Gastrocnemius medialis (tissue), 4 donors: ENCODE measurements around the gene DAND5. TPM values are rescaled to one million over a fixed set of nuclear protein-coding genes. Genes with fewer than 3 reads are reported as not detected.

ENCODE experiments used
- ATAC-seq, 2 donors: fragments of 150-250 bp; one replicate each; pipeline ENCODE4 v1.9.1; 2016
- DNase-seq, 2 donors: peaks; one replicate each; pipeline ENCODE4 v3.0.0-alpha.2; 2019
- H3K27ac ChIP-seq, 4 donors: fragments of 200-600 bp; sonication (generic); 1 replicate in 1 of 4; 2 replicates in 3 of 4; pipeline ENCODE4 v1.5.1; 2016 to 2018; ENCODE audit warnings: mild to moderate bottlenecking in 2 of 4, moderate library complexity in 1 of 4
- H3K27me3 ChIP-seq, 3 donors: fragments of 200-600 bp; sonication (generic) in 2 of 3; 1 replicate in 1 of 3; 2 replicates in 2 of 3; pipeline versions ENCODE4 v1.5.1 to v1.6.0; 2016 to 2019; ENCODE audit warnings: mild to moderate bottlenecking in 1 of 3, moderate library complexity in 1 of 3
- H3K36me3 ChIP-seq, 2 donors: fragments of 200-600 bp; sonication (generic) in 1 of 2; one replicate each; pipeline ENCODE4 v1.5.1; 2017 to 2018
- H3K4me1 ChIP-seq, 2 donors: fragments of 200-600 bp; sonication (generic) in 1 of 2; one replicate each; pipeline ENCODE4 v1.5.1; 2016 to 2017; ENCODE audit warnings: mild to moderate bottlenecking in 2 of 2
- H3K4me3 ChIP-seq, 4 donors: fragments of 200-600 bp; sonication (generic) in 3 of 4; 1 replicate in 1 of 4; 2 replicates in 3 of 4; pipeline ENCODE4 v1.5.1; 2016 to 2019; ENCODE audit warnings: mild to moderate bottlenecking in 2 of 4
- H3K9me3 ChIP-seq, 3 donors: fragments of 200-600 bp; sonication (generic) in 2 of 3; 1 replicate in 1 of 3; 2 replicates in 2 of 3; pipeline ENCODE4 v1.5.1; 2016 to 2019
- POLR2A ChIP-seq, 2 donors: fragments of 450-650 bp; IDR thresholded peaks; one replicate each; pipeline ENCODE4 v1.6.1; 2017; ENCODE audit warnings: antibody characterized with exemption in 2 of 2, mild to moderate bottlenecking in 2 of 2, moderate library complexity in 2 of 2
- in situ Hi-C, 4 donors: fragments of 200-750 bp; cut with MboI; loops; one replicate each; pipeline versions ENCODE4 v1.15.0 to v1.8.0; 2017; ENCODE audit warnings: low sequenced_read_pairs in 4 of 4
- intact Hi-C: fragments of 100-400 bp; cut with DNase I; formaldehyde crosslinking; loops from one replicate; pipeline ENCODE4 v1.15.1; 2023; ENCODE audit warnings: low total_unique reads
- total RNA-seq, 4 donors: library from RNA; depleted of rRNA; stranded (reverse); fragments of >200 nt; gene quantifications; one replicate each; pipeline versions ENCODE4 v1.1.0 to v1.2.3, GENCODE V29; 2016
- TF ChIP-seq, protein P1 (sequence below), 5 experiments: fragments of 450-650 bp in 3 of 5; fragments of 200-600 bp in 2 of 5; sonication (generic) in 2 of 5; IDR thresholded peaks in 4 of 5; conservative IDR thresholded peaks in 1 of 5; 1 replicate in 4 of 5; 2 replicates in 1 of 5; pipeline ENCODE4 v1.5.1; 2016 to 2019; ENCODE audit warnings: antibody characterized with exemption in 5 of 5, mild to moderate bottlenecking in 3 of 5, moderate library complexity in 3 of 5

DAND5 gene
- total RNA-seq, 4 donors from 2014 or later, result not detected

DNA sequence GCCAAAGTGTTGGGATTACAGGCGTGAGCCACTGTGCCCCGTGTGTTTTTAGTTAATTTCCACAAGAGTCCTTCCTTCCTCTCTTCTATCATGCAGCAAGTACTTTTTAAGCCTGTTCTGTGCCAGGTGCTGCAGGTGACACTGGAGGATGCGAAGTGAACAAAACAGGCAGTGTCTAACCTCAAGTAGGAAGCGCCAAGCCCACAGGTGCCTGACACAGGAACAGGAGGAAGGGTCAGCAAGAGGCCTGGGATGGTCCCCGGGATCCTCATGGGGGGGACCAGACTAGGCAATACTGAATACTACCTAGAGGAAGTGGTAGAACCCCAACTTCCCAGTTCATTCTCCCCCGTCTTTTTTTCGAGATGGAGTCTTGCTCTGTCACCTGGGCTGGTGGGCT lies 32.8 kb upstream of the DAND5 start:
- H3K27me3 ChIP-seq, result no peaks in the 10 kb centered on the region
- no peaks in the 10 kb centered on the region for H3K9me3 ChIP-seq
- in situ Hi-C loops (no loop called here), intact Hi-C loops (no loop called here)
- peaks cover 0 to 17% of the 10 kb centered on the region in 2 donors for H3K36me3 ChIP-seq
- H3K27ac ChIP-seq, result no peak overlapping the region
- H3K4me3 ChIP-seq, result no peak overlapping the region
- no peak for DNase-seq
- no peak for ATAC-seq
- TF ChIP-seq POLR2A (IDR thresholded peaks at IDR 0.05), result no peak
- TF ChIP-seq, protein P1, sequence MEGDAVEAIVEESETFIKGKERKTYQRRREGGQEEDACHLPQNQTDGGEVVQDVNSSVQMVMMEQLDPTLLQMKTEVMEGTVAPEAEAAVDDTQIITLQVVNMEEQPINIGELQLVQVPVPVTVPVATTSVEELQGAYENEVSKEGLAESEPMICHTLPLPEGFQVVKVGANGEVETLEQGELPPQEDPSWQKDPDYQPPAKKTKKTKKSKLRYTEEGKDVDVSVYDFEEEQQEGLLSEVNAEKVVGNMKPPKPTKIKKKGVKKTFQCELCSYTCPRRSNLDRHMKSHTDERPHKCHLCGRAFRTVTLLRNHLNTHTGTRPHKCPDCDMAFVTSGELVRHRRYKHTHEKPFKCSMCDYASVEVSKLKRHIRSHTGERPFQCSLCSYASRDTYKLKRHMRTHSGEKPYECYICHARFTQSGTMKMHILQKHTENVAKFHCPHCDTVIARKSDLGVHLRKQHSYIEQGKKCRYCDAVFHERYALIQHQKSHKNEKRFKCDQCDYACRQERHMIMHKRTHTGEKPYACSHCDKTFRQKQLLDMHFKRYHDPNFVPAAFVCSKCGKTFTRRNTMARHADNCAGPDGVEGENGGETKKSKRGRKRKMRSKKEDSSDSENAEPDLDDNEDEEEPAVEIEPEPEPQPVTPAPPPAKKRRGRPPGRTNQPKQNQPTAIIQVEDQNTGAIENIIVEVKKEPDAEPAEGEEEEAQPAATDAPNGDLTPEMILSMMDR (IDR thresholded peaks at IDR 0.05 in 4 of 5, conservative IDR thresholded peaks at IDR 0.05 in 1 of 5), result no peak
- peaks cover 29 to 38% of the 10 kb centered on the region in 2 donors for H3K4me1 ChIP-seq

DNA sequence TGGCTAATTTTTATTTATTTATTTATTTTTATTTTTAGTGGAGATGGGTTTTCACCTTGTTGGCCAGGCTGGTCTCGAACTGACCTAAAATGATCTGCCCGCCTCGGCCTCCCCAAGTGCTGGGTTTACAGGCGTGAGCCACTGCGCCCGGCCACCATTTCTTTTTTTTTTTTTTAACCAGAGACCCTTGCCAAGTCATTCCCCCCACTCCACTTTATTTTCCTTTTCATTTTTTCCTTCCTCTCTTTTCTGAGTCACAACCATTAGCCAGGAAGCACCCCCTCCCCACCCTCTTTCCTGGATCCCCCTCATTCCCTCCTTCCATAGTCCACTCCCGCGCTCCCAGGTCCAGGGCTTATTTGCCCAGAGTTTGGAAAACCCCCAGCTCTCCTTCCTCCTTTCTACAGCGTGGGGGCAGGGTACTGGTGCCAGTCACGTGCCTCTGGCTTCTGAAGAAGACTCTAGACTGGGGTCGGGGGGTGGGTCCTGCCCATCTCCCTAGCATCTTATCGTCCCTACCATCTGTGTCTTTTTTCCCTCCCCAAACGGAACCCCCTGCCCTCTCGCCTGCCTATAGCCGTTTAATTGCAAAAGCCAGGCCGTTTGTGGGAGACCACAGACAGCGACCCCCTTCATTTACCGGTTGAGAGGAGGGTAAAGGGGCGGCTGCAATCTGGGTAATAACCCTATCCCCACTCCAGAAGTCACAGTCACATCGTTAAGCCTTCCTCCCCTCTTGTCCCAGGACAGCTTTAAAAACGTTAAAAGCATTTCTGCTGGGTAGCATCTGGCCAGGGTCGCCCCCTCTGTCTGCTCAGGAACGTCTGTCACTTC lies 32.1 kb upstream of the DAND5 start:
- TF ChIP-seq, protein P1 (IDR thresholded peaks at IDR 0.05 in 4 of 5, conservative IDR thresholded peaks at IDR 0.05 in 1 of 5), result no peak
- TF ChIP-seq POLR2A (IDR thresholded peaks at IDR 0.05), result no peak
- H3K36me3 ChIP-seq, result peaks cover 0 to 25% of the 10 kb centered on the region in 2 donors
- peak overlapping the region; percentile 70 to 99 (median 86) for H3K4me3 ChIP-seq
- DNase-seq (no peak), ATAC-seq (no peak)
- no peaks in the 10 kb centered on the region for H3K9me3 ChIP-seq
- no peaks in the 10 kb centered on the region for H3K27me3 ChIP-seq
- intact Hi-C loops, result no loop called here
- peaks cover 26 to 33% of the 10 kb centered on the region in 2 donors for H3K4me1 ChIP-seq
- H3K27ac ChIP-seq, result peak overlapping the region; percentile 62 to 99 (median 96)
- in situ Hi-C loops, result no loop called here

DNA sequence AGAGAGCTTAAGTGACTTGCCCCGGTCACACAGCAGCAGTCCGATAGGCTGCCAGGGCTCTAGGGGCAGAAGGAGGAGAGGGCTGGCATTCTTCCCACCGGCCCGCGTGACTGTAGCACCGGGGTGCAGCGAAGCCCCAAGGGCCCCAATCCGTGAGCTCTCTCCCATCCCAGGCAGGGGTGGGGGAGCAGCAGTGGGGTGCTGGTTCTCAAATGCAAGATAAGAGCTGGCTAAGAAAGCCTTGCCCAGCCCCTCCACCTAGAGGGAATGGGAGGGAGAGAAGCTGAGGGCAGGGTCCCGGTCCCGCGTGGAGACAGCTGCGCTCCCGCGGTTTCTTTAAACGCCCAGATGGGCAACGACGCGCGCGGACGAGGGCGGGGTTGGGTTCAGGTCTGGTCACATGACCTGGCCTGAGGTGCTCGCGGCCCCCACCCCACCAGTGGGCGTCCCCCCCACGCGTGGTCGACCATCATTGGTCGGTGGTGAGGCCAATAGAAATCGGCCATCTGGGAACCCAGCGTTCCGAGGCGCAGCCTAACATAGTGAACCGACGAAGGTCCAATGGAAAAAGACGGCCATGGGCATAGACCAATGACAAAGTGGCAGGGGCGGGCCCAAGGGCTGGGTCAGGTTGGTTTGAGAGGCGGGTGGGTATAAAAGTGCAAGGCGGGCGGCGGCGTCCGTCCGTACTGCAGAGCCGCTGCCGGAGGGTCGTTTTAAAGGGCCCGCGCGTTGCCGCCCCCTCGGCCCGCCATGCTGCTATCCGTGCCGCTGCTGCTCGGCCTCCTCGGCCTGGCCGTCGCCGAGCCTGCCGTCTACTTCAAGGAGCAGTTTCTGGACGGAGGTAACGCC lies 31.2 kb upstream of the DAND5 start, which contains the start of gene CALR:
Gene CALR (plus strand): TSS at position 683 of the 852 bp plus-strand sequence. CDS start 71 bp downstream, at position 754.
- Histone ChIP-seq H3K27ac (peak within 1 kb of the TSS; percentile 83 to 99 (median 96)), H3K4me1 (peaks cover 21 to 26% of the 10 kb centered on the region in 2 donors), H3K9me3 (no peaks in the 10 kb centered on the region), H3K27me3 (no peaks in the 10 kb centered on the region), H3K36me3 (peaks cover 0 to 32% of the 10 kb centered on the region in 2 donors), H3K4me3 (peak within 1 kb of the TSS; percentile 73 to 99 (median 98))
- TF ChIP-seq POLR2A (IDR thresholded peaks at IDR 0.05), result peak; percentile 100
- TF ChIP-seq, protein P1 (IDR thresholded peaks at IDR 0.05 in 4 of 5, conservative IDR thresholded peaks at IDR 0.05 in 1 of 5), result no peak
- DNase-seq (peak; percentile 100), ATAC-seq (peak; percentile 93 to 97)
- intact Hi-C loops, result no loop called here
- in situ Hi-C loops, result no loop called here

DNA sequence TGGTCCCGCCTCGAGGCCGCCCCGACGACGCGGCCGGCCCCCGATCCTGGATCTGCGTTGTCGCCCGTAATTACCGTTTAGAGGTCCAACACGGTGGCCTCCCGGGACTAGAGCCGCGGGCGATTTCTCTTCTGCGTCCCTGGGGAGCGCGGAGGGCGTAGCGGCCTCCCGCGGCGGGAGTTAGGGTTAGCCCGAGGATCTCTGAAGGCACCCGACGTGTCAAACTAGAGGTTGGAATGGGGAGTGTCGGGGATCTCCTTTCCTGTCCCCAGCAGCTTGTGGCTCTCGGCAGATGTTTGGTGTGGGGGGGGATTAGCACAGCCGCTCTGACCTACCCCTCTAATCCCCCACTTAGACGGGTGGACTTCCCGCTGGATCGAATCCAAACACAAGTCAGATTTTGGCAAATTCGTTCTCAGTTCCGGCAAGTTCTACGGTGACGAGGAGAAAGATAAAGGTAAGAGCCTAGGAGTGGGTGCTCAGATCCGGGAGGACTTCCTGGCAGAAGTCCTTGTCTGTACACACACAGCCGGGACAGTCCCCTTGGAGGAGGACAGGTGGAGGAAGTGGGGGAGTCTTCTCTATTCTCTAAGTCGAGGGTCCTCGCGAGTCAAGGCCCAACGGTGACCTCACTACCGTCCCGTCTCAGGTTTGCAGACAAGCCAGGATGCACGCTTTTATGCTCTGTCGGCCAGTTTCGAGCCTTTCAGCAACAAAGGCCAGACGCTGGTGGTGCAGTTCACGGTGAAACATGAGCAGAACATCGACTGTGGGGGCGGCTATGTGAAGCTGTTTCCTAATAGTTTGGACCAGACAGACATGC lies 30.4 kb upstream of the DAND5 start:
- H3K4me3 ChIP-seq, result peak overlapping the region; percentile 73 to 99 (median 98)
- H3K9me3 ChIP-seq, result no peaks in the 10 kb centered on the region
- no peak for DNase-seq
- H3K36me3 ChIP-seq, result peaks cover 0 to 39% of the 10 kb centered on the region in 2 donors
- H3K27ac ChIP-seq, result peak overlapping the region; percentile 83 to 99 (median 96)
- H3K27me3 ChIP-seq, result no peaks in the 10 kb centered on the region
- intact Hi-C loops, result no loop called here
- in situ Hi-C loops, result no loop called here
- peaks cover 21 to 26% of the 10 kb centered on the region in 2 donors for H3K4me1 ChIP-seq
- peak; percentile 27 to 44 for ATAC-seq
- TF ChIP-seq, protein P1 (IDR thresholded peaks at IDR 0.05 in 4 of 5, conservative IDR thresholded peaks at IDR 0.05 in 1 of 5), result peak; percentile 15 to 34 (median 28)
- peak in 1 of 2 donors; percentile 5 for TF ChIP-seq POLR2A (IDR thresholded peaks at IDR 0.05)
